HG02798 (cell line): ENCODE measurements around the gene TMEM59L.

ENCODE experiments used
- ATAC-seq: cut with Tn5 transposase; IDR thresholded peaks from one replicate; pipeline ENCODE4 v1.9.1; 2021; ENCODE audit warnings: mild to moderate bottlenecking; ENCODE audit not compliant: unreplicated experiment, poor library complexity

Gene TMEM59L

DNA sequence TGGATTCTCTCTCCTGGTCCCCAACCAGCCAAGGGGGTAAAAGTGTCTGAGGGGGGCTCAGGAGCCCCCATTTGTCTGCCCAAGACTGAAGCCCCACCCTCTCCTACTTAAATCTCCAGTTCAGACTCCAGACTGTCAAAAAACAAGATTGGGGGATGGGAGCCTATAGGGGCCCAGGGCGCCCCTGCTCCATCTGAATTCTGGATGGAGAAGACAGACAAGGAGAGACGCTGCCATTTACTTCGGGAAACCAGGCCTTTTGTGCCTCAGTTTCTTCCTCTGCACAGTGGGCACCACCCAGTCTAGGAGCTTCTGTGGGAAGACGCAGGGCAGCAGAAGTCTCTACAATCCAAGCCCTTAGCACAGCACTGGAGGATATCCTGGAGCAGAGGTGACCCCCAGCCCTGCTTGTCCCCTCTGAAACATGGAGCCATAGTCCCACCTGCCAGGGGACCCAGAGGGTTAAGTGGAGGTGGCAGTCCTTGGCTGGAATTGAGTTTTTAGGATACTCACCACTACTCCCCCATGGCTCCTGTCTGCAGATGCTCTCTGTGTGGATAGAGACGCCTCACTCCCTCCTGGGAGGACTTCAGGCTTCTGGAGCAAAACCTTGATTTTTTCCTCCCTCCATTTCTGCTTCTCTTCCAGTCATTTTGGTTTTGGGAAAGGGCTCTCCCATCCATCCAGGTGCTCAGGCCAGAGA, 4.4 kb upstream of the TMEM59L start:
- ATAC-seq = no peak

DNA sequence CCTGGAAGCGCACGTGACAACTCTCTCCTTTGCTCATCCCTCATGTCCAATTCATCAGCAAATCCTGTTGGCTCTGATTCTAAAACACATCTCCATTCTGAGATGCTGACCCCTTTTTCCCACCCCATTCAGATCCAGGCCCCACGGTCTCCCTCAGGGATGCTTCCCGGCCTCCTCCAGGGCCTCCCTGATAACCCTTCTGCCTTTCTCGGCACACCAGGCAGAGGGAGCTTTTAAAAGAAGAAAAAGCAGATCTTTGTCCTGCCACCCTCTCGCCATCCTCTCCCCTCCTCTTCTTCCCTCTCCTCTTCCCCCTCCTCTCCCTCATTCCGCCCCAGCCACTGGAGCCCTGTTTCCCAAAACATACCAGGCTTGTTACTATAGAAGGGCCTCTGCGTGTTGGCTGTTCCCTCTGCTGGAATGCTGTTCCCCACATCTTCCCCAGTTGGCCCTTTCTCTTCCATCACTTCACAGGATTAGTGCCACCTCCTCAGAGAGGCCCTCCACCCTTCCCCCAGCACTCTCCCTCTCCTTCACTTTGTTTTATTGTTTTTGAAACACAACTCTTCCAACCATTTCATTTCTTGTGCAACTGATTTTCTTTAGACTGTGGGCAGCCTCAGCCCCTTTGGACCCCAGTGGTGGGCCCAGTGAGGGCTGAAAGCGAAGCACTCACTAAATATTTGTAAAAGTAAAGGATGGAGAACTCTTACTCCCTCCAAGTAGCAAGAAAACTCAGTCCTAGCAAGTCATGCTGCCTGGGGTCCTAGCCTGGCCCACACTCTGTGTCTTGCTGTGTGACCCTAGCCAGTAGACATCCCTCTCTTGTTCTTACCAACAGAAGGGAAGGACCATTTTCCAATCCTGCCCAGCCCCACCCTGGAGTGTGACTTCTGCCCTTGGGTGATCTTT, 3.6 kb upstream of the TMEM59L start:
- ATAC-seq = no peak

DNA sequence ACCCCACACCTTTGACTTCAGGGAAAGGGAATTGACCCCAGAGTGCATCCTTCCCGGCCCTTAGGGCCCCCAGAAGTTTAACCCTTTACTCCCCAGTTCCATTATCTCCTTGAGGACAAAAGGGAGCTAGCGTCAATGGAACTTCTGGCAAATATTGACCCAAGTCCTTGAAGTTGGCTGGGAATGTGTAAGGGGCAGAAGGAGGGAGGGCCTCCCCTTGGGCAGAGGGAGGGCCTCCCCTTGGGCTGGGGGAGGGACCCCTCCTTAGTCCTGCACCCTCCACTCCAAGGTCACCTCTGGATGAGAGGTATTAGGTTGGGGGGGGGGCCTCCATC, 3.0 kb upstream of the TMEM59L start:
- no peak for ATAC-seq

DNA sequence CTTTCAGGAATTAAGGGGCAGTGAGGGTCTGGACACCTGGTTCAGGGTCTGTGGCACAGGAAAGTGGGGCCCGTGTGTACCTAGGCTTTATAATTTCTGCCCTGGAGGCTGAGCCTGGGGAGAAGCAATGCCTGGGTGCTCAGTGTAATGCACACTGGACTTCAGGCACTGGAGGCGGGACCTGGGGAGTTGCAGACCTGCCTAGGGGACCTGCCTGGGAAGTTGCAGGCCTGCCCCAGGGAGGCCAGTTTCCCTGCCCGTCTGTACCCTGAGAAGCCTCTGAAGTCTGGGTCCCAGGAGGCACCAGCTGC, 2.5 kb upstream of the TMEM59L start:
- ATAC-seq = no peak

DNA sequence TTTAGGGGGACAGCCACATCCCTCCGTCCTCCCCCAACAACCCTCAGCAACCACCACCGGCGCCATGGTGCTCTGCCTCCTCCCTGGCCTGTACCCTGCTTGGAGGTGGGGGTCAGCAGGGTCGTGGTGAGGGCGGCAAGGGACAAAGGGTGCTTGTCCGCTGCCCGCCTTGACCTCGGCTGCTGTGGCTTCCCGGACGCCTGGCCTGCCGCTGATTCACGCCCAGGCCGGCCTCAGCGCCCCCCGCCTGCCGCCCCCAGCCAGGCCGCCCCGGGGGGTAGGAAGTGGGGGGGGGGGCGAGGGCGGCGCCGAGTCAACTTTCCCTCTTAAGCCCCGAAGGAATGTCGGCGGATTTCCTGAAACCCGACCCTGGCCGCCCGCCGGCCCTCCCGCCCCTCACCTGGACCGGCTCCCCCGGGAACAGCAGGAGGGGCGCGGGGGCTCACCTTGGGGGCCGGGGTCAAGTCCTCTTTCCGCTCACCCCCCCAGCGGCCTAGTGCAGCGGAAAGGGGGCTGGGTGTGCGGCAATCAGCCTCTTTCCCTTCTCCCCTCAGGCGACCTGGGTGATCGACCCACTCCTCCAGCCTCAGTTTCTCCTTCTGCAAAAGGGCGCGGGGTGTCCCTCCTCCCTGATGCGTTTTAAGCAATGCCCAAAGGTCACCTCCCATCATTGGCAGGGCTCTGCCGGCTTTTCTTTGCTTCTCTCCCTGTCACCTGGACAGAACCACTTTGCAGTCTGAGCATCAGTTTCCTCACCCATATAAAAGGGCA, 1.9 kb upstream of the TMEM59L start:
- ATAC-seq = no peak

DNA sequence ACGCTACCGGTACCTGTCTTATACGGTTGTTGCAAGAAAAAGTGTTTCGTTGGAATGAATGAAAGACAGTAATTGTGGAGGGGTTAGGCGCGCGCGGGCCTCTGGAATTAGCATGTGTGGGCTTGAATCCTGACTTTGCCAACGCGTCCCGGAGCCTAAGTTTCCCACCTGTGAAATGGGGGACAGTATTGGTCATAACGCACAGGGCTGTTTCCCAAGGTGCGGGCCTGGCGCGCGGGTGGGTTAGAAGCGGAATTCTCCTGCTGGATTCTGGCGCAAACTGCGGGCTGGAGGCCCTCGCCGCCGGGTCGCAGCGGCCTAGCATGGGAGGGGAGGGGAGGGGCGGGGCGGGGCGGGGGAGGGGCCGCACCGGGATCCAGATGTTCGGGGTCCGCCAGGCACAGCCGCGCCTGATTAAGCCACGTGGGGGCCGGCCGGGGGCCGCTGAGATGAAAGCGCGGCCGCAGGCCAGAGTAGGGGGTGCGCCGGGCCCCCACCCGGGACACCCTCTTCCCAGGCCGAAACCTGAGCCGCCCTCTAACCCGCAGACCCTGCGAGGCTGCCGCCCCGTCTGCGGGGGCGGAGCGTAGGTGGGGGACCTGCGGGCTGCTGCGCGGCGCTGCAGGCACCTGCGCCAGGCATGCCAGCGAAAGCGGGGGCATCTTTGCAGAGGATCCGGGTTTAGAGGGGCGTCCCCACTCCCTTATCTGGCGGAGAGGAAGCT, 1.2 kb upstream of the TMEM59L start:
- ATAC-seq = no peak

DNA sequence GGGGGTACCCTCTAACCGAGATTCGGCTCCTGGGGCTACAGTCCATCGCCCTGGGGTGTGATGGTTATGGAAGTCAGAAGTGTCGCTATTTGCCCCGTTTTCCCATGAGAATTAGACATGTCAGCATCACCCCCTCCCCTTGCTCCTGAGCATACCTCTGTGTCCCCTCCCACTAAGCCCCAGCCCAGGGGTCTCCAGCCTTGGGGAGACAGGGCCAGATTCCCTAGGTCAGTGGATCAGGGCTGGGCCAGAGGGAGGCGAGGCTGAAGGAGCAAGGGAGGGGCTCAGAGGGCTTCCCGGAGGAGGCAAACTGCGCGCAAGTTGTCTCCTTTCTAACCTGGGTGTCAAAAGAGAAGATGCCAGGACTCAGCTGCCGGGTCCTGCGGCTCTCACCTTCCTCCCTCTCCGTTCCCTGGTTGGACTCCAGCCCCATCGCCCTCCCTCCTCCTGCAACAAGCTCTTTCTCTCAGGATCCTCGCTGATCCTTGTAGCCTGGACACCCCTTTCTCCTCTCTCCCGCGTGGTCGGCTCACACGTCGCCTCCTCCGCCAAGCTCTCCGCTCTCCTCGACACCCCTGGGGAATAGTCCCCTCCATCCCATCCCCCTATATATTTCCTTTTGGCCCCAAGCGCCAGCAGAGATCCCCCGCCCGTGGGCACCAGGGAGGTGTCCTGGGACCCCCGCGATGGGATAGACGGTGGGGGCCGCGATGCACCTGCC, 459 bp upstream of the TMEM59L start:
- no peak for ATAC-seq

DNA sequence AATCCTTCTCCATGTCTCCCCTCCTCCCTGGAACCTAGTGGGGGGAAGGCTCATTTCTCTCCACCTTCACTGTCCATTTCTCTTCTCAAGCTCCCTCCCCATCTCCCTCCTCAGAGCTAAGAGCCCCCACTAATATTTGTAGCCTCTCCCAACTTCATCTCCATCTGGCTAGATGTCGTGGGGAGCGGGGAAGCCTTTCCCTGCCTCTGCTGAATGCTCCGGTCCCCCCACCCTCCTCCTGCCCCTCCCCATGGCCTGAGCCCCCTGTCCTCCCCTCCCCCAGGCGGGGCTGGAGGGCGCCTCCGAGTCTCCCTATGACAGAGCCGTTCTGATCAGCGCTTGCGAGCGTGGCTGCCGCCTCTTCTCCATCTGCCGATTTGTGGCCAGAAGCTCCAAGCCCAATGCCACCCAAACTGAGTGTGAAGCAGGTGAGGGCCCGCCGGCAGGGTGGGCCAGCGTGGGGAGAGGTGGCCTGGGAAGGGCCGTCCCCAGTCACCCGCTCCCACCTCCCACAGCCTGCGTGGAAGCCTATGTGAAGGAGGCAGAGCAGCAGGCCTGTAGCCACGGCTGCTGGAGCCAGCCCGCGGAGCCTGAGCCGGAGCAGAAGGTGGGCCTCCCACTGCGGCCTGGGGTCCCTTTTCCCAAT, 1.0 kb downstream of the TMEM59L start:
- ATAC-seq = no peak

DNA sequence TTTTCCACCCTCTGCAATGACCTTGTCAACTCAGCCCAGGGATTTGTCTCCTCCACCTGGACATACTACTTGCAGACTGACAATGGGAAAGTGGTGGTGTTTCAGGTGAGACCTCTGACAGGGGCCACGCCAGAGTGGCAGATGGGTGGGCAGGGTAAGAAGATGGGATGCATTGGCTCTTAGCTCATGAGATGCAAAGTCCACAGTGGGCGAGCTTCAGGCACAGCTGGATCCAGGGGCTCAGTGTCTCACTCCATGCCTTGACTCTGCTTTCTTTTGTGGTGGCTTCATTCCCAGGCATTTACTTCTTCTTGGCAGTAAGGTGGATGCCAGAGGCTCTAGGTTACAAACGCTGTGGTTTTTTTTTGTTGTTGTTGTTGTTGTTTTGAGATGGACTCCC, 3.4 kb downstream of the TMEM59L start:
- no peak for ATAC-seq

DNA sequence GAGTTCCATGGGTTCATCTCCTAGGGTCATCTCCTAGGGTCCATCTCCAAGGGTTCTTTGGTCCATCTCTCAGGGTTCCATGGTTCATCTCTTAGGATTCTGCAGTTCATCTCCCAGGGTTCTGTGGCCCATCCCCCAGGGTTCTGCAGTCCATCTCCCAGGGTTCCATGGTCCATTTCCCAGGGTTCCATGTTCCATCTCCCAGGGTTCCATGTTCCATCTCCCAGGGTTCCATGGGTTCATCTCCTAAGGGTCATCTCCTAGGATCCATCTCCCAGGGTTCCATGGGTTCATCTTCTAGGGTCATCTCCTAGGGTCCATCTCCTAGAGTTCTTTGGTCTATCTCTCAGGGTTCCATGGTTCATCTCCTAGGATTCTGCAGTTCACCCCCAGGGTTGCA, 4.9 kb downstream of the TMEM59L start:
- no peak for ATAC-seq

DNA sequence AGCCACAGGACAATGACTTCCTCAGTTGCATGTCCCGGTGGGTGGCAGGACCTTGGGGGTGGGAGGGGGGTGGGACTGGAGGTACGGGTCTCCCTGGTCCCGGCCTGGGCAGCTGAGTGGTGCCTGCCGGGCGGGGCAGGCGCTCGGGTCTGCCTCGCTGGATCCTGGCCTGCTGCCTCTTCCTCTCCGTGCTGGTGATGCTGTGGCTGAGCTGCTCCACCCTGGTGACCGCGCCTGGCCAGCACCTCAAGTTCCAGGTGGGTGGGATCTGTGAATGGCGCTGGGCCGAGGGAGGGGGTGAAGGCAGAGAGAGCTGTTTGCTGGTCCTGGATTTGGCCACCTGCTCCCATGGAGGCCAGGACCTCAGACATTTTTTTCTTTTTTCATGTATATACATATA, 5.6 kb downstream of the TMEM59L start:
- no peak for ATAC-seq

DNA sequence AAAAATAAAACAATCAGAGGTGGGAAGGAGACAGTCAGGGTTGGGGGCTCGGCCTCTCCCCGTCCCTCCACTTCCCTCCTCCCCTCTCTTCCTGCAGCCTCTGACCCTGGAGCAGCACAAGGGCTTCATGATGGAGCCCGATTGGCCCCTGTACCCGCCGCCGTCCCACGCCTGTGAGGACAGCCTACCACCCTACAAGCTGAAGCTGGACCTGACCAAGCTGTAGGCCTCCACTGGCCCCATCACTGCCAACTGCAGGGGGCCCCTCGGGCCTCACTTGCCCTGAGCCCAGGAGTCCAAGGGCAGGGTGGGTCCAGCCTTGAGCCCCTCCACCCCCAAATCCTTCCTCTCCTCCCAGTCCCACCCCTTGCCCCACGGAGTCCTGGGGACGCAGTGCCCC, 7.6 kb downstream of the TMEM59L start:
- ATAC-seq = no peak

DNA sequence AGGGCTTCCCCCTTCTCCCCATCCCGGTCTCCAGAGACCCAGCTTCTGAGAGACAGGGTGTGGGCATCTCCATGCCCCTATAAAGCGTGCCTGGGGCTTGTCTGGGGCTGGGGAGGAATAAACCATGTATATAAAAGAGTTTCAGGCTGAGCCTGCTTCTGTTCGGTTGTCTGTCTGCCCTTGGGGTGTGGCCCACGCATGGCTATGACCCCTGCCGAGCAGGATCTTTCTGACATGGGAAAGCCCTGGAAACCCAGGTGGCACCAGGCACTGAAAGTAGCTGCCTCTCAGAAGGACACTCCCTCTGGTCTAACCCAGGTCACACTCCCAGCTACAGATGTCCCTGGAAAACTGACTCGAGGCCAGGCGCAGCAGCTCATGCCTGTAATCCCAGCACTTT, 8.2 kb downstream of the TMEM59L start:
- ATAC-seq = no peak

DNA sequence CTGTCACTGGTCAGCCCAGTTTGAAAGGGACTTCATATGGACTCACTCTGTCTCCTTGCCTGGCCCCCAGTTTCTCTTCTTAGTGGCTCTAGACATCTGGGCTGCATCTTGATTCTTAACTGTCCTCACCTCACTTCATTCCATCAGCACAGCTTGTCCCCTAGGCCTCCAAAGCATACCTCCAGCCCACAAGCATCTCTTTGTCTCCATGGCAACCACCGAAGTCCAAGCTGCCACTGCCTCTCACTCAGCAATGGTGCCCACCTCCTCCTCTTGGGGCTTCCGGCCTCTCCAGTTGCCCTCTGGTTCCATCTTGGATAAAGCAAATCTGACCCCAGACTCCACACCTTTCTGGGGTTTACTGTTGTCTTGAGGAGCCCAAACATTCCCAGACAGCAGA, 14.2 kb downstream of the TMEM59L start:
- no peak for ATAC-seq

DNA sequence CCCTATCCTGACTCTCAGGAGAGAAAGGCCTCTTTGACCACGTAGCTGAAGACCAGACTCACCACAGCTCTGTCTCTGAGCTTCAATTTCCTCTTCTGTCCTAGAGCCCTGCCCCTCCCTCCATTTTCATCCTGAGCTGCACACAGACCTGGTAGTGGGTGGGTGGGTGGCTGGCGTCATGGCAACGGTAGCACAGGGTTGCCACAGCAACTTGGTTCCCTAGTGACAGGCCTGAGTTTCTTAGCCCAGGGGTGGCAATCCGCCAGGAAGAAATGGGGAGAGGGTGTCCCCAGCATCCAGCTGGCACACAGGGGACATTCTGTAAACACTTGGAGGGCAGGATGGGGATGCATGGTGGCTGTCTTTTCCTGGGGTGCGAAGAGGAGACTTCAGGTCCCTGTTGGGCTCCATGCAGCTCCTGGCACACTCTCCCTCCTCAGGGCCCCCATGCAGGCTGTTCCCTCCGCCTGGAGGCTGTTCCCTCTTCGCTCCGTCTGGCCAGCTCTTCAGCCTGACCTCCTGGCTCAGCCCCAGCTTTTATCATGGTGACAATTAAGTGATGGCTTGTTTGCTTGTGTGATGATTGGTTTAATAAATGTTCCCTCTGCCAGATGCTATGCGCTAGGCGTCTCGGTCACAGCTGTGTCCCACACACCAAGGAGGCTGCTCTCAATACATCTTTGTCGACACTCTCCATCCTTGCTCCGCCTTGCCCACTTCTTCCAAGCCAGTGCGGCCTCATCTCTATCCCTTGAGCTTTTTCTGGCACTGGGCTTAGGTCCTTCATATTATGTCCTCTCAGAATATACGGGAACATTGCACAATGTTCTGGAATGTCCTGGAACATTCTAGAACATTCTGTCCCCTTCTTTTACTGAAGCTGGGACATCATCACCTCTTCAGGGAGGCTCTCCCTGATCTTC, 16.8 kb downstream of the TMEM59L start:
- ATAC-seq = no peak

DNA sequence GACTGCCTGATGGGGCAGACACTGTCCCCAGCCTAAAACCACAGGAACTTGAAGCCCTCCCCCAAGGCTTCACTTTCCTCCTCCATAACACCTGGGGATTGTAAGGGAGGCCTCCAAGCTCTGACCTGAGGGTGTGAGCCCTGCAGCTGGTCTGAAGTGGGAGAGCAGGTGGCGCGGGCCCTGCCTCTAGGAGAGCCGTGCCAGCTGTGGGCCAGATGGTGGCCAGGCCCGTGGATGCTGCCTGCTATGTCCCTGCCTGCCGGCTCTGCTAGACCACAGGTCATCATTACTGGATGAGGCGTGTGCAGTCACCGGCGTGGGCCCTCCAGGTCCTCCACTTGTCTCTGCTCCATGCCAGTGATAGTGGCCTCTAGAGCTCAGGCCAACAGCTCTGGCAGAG, 20.7 kb downstream of the TMEM59L start:
- no peak for ATAC-seq

DNA sequence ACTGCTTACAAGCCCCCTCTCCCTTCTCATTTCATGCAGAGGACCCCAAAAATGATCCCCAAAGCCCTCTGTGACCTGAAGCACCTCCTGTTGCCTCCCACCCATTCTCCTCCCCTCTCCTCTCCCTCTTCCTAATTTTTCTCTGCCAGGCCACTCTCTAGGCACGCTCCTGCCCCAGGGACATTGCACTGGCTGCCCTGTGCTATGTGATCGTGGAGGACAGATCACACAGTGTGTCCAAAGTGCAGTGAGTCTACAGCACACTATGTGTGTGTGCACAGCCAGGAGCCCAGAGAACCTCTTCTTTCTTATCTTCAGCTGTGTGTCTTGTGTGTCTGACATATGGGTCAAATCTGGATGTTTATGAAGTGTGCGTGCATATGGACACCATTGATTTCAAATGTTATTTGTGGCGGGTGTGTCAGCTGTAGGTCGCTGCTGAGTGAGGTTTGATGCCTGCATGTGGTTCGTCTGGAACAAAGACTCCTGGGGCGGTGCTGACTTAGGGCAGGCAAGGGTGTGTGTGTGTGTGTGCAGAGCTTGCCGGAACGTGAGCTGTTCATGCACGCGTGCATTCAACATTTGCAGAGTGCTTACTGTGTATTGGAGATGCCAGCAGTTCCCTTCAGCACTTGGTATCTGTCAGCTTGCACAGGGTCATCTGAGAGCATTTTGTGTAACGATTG, 22.1 kb downstream of the TMEM59L start:
- no peak for ATAC-seq

DNA sequence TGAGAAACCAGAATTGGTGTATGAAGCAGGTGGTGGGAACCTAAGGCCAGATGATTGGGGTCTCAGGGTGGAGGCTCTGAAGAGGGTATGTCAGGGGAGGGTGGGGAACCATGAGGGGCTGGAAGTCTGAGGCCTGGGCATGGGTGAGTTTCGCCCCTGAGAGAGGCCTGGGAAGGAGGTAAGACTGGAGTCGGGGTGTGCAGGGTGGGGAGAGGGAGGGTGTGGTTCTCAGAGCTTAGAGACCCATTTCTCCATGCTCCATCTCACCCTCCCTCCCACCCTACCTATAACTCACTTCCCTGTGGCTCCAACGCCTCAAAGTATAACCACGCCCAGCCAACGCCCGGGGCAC, 23.1 kb downstream of the TMEM59L start:
- no peak for ATAC-seq
